ENCODE results near the gene EEIG1. TPM values are rescaled to one million over a fixed set of nuclear protein-coding genes. Genes with fewer than 3 reads are reported as not detected.

Gene EEIG1
- polyA plus RNA-seq, 1 experiment, result 26.6 TPM

- TF ChIP-seq CTCF (IDR thresholded peaks at IDR 0.05; ENCODE audit: insufficient read depth, low read depth, low read length), result no peak
- no peaks in the 10 kb centered on the region for H3K27me3 ChIP-seq (ENCODE audit: control insufficient read depth, insufficient read depth, low read length)
- no peak for DNase-seq (ENCODE audit: low read depth)
- H3K36me3 ChIP-seq (ENCODE audit: control insufficient read depth, insufficient read depth, low read length), result no peaks in the 10 kb centered on the region
- ChIA-PET CTCF (interaction anchor here (1.0 kb wide), 1 partner anchor 24 kb away, joined by 3 read pairs; no protein-coding TSS in a partner anchor), POLR2A (no interaction called here)
- no peak overlapping the region for H3K4me3 ChIP-seq (ENCODE audit: low read depth, low read length)
Measured at GRCh38 chr9:127967151-127967809, 13.5 kb downstream of the EEIG1 start.

GRCh38 chr9:127966416-127967150 lies 14.2 kb downstream of the EEIG1 start:
- ChIA-PET POLR2A (no interaction called here), CTCF (interaction anchor here (1.0 kb wide), 1 partner anchor 23 kb away, joined by 3 read pairs; no protein-coding TSS in a partner anchor)
- TF ChIP-seq CTCF (IDR thresholded peaks at IDR 0.05; ENCODE audit: insufficient read depth, low read depth, low read length), result no peak
- Histone ChIP-seq H3K27me3 (ENCODE audit: control insufficient read depth, insufficient read depth, low read length) (no peaks in the 10 kb centered on the region), H3K36me3 (ENCODE audit: control insufficient read depth, insufficient read depth, low read length) (no peaks in the 10 kb centered on the region), H3K4me3 (ENCODE audit: low read depth, low read length) (no peak overlapping the region)
- DNase-seq (ENCODE audit: low read depth), result no peak

- DNase-seq (ENCODE audit: low read depth), result no peak
- no peaks in the 10 kb centered on the region for H3K27me3 ChIP-seq (ENCODE audit: control insufficient read depth, insufficient read depth, low read length)
- no peaks in the 10 kb centered on the region for H3K36me3 ChIP-seq (ENCODE audit: control insufficient read depth, insufficient read depth, low read length)
- TF ChIP-seq CTCF (IDR thresholded peaks at IDR 0.05; ENCODE audit: insufficient read depth, low read depth, low read length), result no peak
- H3K4me3 ChIP-seq (ENCODE audit: low read depth, low read length), result no peak overlapping the region
- ChIA-PET CTCF (no interaction called here), POLR2A (interaction anchor here (0.6 kb wide), 1 partner anchor 13 kb away, joined by 3 read pairs; no protein-coding TSS in a partner anchor)
Measured at GRCh38 chr9:127965953-127966352, 14.8 kb downstream of the EEIG1 start.

GRCh38 chr9:127963359-127964064 lies 17.3 kb downstream of the EEIG1 start:
- Histone ChIP-seq H3K36me3 (ENCODE audit: control insufficient read depth, insufficient read depth, low read length) (no peaks in the 10 kb centered on the region), H3K27me3 (ENCODE audit: control insufficient read depth, insufficient read depth, low read length) (no peaks in the 10 kb centered on the region), H3K4me3 (ENCODE audit: low read depth, low read length) (no peak overlapping the region)
- TF ChIP-seq CTCF (IDR thresholded peaks at IDR 0.05; ENCODE audit: insufficient read depth, low read depth, low read length), result no peak
- POLR2A ChIA-PET, result no interaction called here
- CTCF ChIA-PET, result interaction anchor here (0.6 to 5.9 kb wide), 3 partner anchors 19 to 128 kb away, joined by 3 to 56 read pairs (median 3); no protein-coding TSS in a partner anchor
- DNase-seq (ENCODE audit: low read depth), result no peak

- POLR2A ChIA-PET, result no interaction called here
- TF ChIP-seq CTCF (IDR thresholded peaks at IDR 0.05; ENCODE audit: insufficient read depth, low read depth, low read length), result no peak
- Histone ChIP-seq H3K36me3 (ENCODE audit: control insufficient read depth, insufficient read depth, low read length) (no peaks in the 10 kb centered on the region), H3K27me3 (ENCODE audit: control insufficient read depth, insufficient read depth, low read length) (no peaks in the 10 kb centered on the region), H3K4me3 (ENCODE audit: low read depth, low read length) (no peak overlapping the region)
- CTCF ChIA-PET, result interaction anchor here (0.6 to 5.9 kb wide), 4 partner anchors 13 to 129 kb away, joined by 3 to 56 read pairs (median 8); no protein-coding TSS in a partner anchor
- no peak for DNase-seq (ENCODE audit: low read depth)
Measured at GRCh38 chr9:127963041-127963358, 17.8 kb downstream of the EEIG1 start.

Measured in BJ (cell line).